Measurements from ENCODE around the gene MYH11. TPM values are rescaled to one million over a fixed set of nuclear protein-coding genes. Genes with fewer than 3 reads are reported as not detected.

The MYH11 gene
- total RNA-seq, 1 donor from 2014 or later: 53.9 TPM

DNA sequence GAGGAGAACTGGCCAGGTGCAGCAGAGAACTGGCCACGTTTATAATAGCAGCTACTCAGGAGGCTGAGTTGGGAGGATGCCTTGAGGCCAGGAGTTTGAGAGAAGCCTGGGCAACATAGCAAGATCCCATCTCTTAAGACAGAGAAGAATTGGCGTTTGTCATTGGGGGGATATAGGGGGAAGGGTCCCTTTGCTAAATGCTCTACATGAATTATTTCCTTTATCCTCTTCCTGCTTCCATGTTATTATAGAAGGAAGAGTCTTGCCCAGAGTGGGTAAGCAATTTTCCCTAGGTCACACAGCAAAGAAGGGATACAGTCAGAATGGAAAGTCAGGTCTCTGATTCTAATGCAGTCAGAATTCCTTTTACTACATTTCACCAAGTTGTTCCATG, 68.0 kb downstream of the MYH11 start:
- ATAC-seq: no peak
- intact Hi-C loops (cut with DNase I): no loop called here
- DNase-seq (ENCODE audit: low spot score): no peak

DNA sequence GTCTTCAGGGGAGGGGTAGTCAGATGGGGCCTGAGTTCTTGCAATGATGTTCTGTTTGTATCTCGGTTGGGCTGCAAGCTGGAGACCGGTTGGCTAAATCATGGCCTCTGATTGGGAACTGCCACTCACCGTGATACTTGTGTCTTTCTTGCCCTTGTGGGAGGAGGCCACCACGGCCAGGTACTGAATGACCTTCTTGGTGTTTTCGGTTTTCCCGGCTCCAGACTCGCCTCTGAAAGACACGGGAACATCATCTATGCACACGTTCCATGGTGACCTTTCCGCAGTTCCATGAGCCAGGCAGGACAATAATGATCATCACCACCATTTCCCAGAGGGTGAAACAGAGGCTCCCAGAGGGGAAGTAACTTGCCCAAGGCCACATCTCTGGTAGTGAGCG, 70.3 kb downstream of the MYH11 start:
- no peak for ATAC-seq
- intact Hi-C loops (cut with DNase I): no loop called here
- no peak for DNase-seq (ENCODE audit: low spot score)

GRCh38 chr16:15785386-15786059, 71.3 kb downstream of the MYH11 start:
- intact Hi-C loops (cut with DNase I): no loop called here
- DNase-seq (ENCODE audit: low spot score) (no peak), ATAC-seq (no peak)

DNA sequence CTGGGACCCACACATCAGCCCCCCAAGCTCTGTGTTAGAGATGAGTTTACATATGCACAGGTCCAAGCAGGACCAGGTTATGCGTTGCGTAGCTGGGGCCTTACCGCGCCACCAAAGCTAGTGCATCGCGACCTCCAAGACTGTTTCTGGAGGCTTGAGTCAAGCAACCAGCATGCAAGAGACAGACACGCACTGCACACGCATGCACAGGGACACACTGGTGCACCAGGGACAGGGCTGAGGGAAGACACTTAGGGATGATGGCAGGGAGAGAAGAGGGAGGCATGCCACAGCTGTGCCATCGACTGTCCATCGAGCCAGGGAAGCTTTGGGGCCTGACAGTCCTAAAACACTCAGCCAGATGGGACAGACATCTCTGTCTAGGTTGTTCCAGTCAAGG, 72.8 kb downstream of the MYH11 start:
- intact Hi-C loops (cut with DNase I): no loop called here
- DNase-seq (ENCODE audit: low spot score): no peak
- no peak for ATAC-seq

- intact Hi-C loops (cut with DNase I): no loop called here
These were observed 74.1 kb downstream of the MYH11 start for GRCh38 chr16:15782573-15783365.

GRCh38 chr16:15781650-15782049, 75.2 kb downstream of the MYH11 start:
- no peak for DNase-seq (ENCODE audit: low spot score)
- intact Hi-C loops (cut with DNase I): no loop called here
- ATAC-seq: no peak

More at GRCh38 chr16:15782573-15783365, 74.1 kb downstream of the MYH11 start:
- ATAC-seq (no peak), DNase-seq (ENCODE audit: low spot score) (no peak)

DNA sequence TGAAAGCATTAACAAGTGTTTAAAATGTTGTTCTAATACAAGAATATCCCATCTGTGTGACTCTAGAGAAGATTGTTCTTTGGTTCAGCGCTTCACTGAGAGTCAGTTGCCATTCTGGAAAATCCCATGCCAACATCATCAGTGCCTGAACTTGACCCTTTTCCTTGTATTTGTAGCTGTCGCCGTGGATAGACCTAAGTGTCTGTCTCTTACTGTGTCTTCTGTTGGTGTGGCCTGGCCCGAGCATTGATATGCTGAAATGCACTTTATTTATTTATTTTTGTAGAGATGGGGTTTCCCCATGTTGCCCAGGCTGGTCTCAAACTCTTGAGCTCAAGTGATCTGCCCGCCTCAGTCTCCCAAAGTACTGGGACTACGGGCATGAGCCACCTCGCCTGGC, 76.0 kb downstream of the MYH11 start:
- DNase-seq (ENCODE audit: low spot score): no peak
- ATAC-seq: no peak
- intact Hi-C loops (cut with DNase I): no loop called here

DNA sequence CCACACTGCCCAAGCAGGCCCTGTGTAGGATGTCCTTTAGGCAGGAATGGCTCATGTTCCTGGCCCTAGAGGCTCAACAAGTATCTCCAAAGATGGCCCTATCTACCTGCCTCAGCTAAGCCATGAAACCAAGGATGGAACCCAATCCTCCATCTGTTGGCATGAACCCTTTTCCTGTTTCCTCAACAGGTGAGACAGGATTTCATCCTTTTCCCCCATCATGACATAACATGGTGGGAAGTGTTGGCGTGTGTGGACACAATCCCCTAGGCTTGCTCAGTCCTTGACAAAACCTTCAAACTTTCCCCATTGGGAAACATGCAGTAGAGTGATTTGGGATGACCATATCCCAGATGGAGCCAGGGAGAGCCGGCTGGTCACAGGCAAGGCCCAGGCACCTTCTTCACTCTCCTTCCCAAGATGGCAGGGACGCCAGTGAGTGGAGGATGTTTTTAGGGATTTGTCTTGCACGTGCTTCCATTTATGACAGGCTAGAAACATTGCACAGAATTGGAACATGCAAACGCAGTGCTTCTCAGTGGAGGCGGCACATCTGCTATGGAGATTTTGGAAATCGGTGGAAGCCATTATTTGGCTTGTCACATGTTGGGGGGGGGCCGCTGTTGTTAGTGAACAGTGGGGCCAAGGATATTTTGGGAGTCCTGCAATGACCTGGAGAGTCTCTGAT, 77.0 kb downstream of the MYH11 start:
- no peak for DNase-seq (ENCODE audit: low spot score)
- intact Hi-C loops (cut with DNase I): loop anchor here (10.0 kb wide), 1 partner anchor 345 kb away; no protein-coding TSS in a partner anchor
- no peak for ATAC-seq

DNA sequence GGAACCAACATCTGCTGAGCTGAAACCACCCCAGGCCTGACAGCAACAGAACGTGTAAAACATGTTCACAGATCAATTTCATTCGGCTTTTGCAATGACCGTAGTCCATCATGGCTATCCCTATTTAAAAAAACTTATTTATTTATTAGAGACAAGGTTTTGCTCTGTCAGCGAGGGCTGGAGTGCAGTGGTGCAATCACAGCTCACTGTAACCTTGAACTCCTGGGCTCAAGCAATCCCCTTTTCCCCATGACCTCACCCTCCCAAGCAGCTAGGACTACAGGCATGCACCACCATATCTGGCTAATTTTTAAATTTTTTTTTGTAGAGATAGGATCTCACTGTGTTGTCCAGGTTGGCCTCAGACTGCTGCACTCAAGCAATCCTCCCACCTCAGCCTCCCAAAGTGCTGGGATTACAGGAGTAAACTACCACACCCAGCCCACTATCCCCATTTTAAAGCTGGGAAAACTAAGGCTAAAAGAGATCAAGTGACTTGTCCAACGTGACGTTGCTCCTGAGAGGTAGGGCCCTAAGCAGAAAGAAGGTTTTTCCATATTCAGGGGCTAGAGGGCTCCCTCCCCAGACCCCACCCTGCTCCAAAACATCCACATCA, 77.7 kb downstream of the MYH11 start:
- intact Hi-C loops (cut with DNase I): loop anchor here (10.0 kb wide), 1 partner anchor 346 kb away; no protein-coding TSS in a partner anchor
- no peak for ATAC-seq
- DNase-seq (ENCODE audit: low spot score): no peak

- DNase-seq (ENCODE audit: low spot score) (no peak), ATAC-seq (no peak)
- intact Hi-C loops (cut with DNase I): loop anchor here (10.0 kb wide), 1 partner anchor 347 kb away; no protein-coding TSS in a partner anchor
These were observed 78.6 kb downstream of the MYH11 start for GRCh38 chr16:15778204-15778743.

GRCh38 chr16:15777533-15778203, 79.2 kb downstream of the MYH11 start:
- intact Hi-C loops (cut with DNase I): loop anchor here (10.0 kb wide), 1 partner anchor 347 kb away; no protein-coding TSS in a partner anchor
- ATAC-seq (no peak), DNase-seq (ENCODE audit: low spot score) (no peak)

DNA sequence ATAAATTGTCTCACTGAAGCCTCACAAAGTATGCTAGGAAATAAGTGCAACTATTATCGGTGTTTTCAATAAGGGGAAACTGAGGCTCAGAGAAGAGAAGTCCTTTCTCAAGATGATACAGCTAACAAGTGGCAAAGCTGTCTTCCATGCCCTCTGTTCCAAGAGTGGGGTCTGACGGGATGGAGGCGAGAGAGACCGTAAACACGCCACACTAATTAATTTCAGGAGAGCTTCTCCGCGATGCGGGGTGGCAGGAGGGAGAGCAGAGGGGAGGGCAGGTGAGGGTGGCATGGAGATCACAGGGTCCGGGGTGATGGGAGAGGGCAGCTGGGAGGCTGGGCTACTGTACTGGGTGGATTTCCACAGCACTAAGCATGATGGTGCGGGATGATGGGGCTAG, 80.3 kb downstream of the MYH11 start:
- DNase-seq (ENCODE audit: low spot score): no peak
- ATAC-seq: no peak
- intact Hi-C loops (cut with DNase I): loop anchor here (10.0 kb wide), 1 partner anchor 348 kb away; no protein-coding TSS in a partner anchor

GRCh38 chr16:15775663-15776304, 81.0 kb downstream of the MYH11 start:
- intact Hi-C loops (cut with DNase I): loop anchor here (10.0 kb wide), 1 partner anchor 349 kb away; no protein-coding TSS in a partner anchor
- DNase-seq (ENCODE audit: low spot score) (no peak), ATAC-seq (no peak)

- ATAC-seq: no peak
- intact Hi-C loops (cut with DNase I): loop anchor here (10.0 kb wide), 1 partner anchor 350 kb away; no protein-coding TSS in a partner anchor
- no peak for DNase-seq (ENCODE audit: low spot score)
These were observed 81.6 kb downstream of the MYH11 start for GRCh38 chr16:15775209-15775608.

GRCh38 chr16:15773968-15774367, 82.9 kb downstream of the MYH11 start:
- intact Hi-C loops (cut with DNase I): loop anchor here (10.0 kb wide), 1 partner anchor 351 kb away; no protein-coding TSS in a partner anchor
- DNase-seq (ENCODE audit: low spot score) (no peak), ATAC-seq (peak; percentile 62)

- intact Hi-C loops (cut with DNase I): loop anchor here (10.0 kb wide), 1 partner anchor 352 kb away; no protein-coding TSS in a partner anchor
- no peak for ATAC-seq
- no peak for DNase-seq (ENCODE audit: low spot score)
These were observed 84.1 kb downstream of the MYH11 start for GRCh38 chr16:15772579-15773293.

DNA sequence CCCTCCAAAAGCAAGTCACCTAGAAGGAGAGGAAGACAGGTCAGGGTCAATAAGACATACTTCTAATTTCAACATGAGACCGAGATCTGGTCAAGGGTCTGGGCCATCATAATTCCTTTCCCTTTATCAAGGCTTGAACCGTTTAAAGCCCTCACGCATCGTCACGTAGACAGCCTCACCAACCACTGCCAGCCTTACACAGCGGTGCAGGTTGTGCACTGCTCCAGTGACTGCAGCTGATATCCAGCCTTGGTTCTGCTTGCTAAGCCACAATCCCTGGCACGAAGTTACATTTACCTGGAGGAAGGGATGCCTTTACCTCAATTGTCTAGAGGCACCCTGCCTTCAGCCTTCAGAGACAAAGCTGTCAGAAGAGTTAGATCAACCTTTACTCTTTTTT, 85.1 kb downstream of the MYH11 start:
- ATAC-seq (no peak), DNase-seq (ENCODE audit: low spot score) (no peak)
- intact Hi-C loops (cut with DNase I): loop anchor here (10.0 kb wide), 1 partner anchor 353 kb away; no protein-coding TSS in a partner anchor

Data from sciatic nerve (tissue), 2 donors.